ENCODE results near the gene COL6A1. TPM values are rescaled to one million over a fixed set of nuclear protein-coding genes. Genes with fewer than 3 reads are reported as not detected.
A peak's percentile ranks its signal among the peaks of the same experiment; 100 is the strongest.

Gene COL6A1
- total RNA-seq, 3 donors from 2014 or later: 2.8 to 3.6 (median 3.0) TPM

DNA sequence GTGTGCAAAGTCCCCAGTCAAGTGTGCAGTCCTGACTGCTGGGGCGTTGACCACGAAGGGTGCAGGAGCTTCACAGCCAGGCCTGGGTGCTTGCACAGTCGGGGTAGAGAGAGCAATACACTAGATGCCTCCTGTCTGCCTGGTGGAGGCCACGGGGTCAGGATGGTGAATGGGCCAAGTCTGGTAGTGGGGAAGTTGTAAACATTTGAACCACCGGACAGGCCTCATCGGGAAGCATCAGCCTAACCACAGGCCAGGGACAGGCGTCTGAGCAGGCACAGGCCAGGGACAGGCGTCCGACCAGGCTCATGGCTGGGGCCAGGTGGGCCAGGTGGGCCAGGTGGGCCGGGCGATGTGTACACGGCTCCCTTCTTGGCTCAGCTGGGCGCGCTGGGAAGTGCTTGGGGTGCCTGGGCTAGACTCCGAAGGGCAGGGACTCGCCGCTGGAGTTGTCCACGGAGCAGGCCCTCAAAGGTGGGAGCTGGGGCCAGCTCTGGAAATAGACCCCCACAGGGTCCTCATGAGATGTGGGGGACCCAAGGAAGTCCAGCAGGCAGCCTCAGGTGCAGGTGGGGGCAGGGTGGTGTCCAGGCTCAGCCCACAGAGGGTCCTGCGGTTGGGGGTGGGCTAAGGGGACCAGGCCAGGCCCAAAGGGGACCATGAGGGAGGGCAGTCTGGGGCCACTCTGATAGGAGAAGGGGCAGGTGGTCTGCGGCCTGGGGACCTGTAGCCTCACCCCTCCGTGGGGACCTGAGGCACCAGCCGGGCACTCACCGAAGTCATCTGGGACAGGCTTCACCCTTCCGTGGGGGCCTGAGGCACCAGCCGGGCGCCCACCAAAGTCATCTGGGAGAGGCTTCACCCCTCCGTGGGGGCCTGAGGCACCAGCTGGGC is 15.0 kb downstream of the COL6A1 start:
- DNase-seq: peak; percentile 3

DNA sequence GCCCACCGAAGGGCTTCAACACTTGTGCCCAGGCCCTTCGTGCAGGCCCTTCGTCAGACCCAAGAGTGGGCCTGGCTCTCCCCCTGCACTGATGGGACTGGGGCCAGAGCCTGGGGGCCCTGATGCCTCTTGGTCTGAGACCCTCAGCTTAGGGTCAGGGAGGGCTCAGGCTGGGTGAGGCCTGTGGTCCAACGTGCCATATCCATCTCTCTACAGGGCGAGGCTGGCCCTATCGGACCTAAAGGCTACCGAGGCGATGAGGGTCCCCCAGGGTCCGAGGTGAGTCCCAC is 15.6 kb downstream of the COL6A1 start:
- Mint-ChIP-seq H3K36me3 (ENCODE audit: insufficient read depth) (no peaks in the 10 kb centered on the region), H3K9me3 (no peaks in the 10 kb centered on the region), H3K4me3 (no peak overlapping the region), H3K27me3 (ENCODE audit: low read depth) (no peaks in the 10 kb centered on the region), H3K4me1 (ENCODE audit: low read depth) (no peaks in the 10 kb centered on the region)
- no peak for DNase-seq
- ATAC-seq: no peak

More for the DNA sequence above, 15.0 kb downstream of the COL6A1 start:
- no peak for ATAC-seq
- Mint-ChIP-seq H3K4me3 (no peak overlapping the region), H3K36me3 (ENCODE audit: insufficient read depth) (no peaks in the 10 kb centered on the region), H3K27me3 (ENCODE audit: low read depth) (no peaks in the 10 kb centered on the region), H3K9me3 (no peaks in the 10 kb centered on the region), H3K4me1 (ENCODE audit: low read depth) (no peaks in the 10 kb centered on the region)

DNA sequence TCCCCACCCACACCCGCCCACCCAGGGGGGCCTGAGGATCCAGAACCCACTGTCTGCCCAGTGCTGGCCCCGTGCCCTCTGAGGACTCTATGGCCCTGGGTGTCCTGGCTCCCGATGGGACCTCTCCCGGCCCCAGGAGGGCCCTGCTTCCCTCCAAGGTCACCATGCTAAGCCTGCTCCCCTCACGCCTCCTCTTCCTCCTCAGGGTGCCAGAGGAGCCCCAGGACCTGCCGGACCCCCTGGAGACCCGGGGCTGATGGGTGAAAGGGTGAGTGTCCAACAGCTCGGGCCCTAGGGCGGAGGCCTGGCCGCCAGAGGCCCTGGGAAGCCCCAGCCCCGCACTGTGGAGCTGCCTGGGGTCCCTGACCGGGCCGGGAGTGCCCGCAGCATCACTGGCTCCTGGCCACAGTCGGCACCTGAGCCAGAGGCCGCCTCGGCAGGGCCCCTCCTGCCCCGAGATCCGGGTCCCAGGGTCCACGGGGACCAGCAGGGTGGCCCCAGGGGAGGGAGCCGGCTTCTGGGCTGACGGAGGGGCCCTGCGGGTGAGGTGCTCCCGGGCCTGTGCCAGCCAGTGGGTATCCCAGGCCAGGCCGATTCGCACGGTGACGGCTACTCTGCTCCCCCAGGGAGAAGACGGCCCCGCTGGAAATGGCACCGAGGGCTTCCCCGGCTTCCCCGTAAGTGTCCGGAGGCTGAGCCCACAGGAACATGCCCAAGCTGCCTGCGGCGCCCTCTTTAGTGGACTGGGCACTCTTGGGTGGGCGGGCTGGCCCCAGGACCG is 16.1 kb downstream of the COL6A1 start:
- no peaks in the 10 kb centered on the region for H3K36me3 Mint-ChIP-seq (ENCODE audit: insufficient read depth)

DNA sequence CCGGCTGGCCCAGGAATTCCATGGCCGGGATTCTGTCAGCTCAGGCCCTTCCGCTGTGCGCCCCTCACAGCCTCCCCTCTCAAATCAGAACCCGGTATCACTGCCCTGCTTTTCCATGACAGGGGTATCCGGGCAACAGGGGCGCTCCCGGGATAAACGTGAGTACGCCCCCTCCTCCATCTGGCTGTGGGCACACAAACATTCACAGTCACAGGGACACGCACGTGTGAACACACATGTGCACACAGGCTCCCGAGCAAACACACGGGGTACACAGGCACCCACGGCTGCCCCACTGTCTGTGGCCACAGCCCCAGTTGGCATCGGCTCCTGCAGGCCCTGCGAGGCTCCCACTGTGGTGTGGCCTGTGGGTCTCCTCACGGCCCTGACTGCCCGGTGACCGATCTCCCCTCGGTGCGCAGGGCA is 16.7 kb downstream of the COL6A1 start:
- no peak for DNase-seq

More for the DNA sequence above, 16.1 kb downstream of the COL6A1 start:
- Mint-ChIP-seq H3K9me3 (no peaks in the 10 kb centered on the region), H3K4me1 (ENCODE audit: low read depth) (no peaks in the 10 kb centered on the region), H3K4me3 (no peak overlapping the region), H3K27me3 (ENCODE audit: low read depth) (no peaks in the 10 kb centered on the region)
- ATAC-seq (no peak), DNase-seq (peak; percentile 3)

DNA sequence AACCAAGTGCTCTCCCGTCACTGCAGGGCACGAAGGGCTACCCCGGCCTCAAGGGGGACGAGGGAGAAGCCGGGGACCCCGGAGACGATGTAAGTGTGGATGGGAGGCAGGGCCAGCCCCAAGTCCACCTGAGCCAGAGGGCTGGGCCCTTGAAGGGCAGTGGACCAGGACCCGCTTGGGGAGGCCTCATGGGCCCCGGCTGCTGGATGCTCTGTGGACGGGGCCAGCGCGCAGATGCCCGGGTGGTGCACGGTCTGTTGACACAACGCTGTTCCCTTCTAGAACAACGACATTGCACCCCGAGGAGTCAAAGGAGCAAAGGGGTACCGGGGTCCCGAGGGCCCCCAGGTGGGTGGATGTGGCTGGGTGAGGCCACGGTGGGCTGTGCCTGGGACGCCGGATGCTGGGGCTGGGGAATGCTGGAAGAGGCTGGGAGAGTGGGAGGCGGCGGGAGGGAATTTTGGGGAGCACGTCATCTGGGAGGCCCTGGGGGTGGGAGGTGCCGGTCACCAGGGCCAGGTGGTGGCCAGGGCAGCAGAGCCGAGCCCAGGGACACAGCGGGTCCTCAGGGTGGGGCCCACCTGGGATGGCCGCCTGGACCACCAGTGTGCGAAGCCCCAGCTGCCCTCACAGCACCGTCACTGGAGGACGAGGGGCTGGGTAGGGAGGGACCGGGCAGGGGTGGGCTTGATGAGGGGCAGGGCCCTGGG is 17.5 kb downstream of the COL6A1 start:
- Mint-ChIP-seq H3K36me3 (ENCODE audit: insufficient read depth) (no peaks in the 10 kb centered on the region), H3K4me1 (ENCODE audit: low read depth) (no peaks in the 10 kb centered on the region), H3K27me3 (ENCODE audit: low read depth) (no peaks in the 10 kb centered on the region), H3K4me3 (no peak overlapping the region), H3K9me3 (no peaks in the 10 kb centered on the region)
- no peak for ATAC-seq
- no peak for DNase-seq

More for the DNA sequence above, 16.7 kb downstream of the COL6A1 start:
- H3K36me3 Mint-ChIP-seq (ENCODE audit: insufficient read depth): no peaks in the 10 kb centered on the region
- H3K9me3 Mint-ChIP-seq: no peaks in the 10 kb centered on the region
- H3K27me3 Mint-ChIP-seq (ENCODE audit: low read depth): no peaks in the 10 kb centered on the region
- H3K4me1 Mint-ChIP-seq (ENCODE audit: low read depth): no peaks in the 10 kb centered on the region
- ATAC-seq: no peak
- no peak overlapping the region for H3K4me3 Mint-ChIP-seq

DNA sequence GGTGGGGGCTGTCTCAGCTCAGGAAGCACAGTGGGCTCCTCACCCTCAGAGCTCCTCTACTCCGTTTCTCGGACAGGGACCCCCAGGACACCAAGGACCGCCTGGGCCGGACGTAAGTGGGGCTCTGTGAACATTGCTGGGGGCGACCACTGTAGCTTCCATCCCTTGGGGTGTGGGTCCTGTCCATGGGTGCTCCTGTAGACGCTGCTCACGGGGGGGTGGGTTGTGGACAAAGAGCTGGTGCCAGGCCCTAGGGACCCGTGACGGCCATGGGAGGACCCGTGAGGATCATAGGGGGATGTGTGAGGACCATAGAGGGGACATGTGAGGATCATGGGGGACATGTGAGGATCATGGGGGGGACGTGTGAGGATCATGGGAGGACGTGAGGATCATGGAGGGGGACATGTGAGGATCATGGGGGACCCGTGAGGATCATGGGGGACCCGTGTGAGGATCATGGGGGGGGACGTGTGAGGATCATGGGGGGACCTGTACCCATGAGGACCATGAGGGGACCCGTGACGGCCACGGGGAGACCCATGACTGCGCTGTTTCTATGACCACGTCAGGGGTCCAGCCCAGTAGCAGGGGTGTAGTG is 18.1 kb downstream of the COL6A1 start:
- DNase-seq (no peak), ATAC-seq (no peak)
- H3K4me3 Mint-ChIP-seq: no peak overlapping the region
- no peaks in the 10 kb centered on the region for H3K36me3 Mint-ChIP-seq (ENCODE audit: insufficient read depth)
- H3K9me3 Mint-ChIP-seq: no peaks in the 10 kb centered on the region
- H3K27me3 Mint-ChIP-seq (ENCODE audit: low read depth): no peaks in the 10 kb centered on the region
- no peaks in the 10 kb centered on the region for H3K4me1 Mint-ChIP-seq (ENCODE audit: low read depth)

DNA sequence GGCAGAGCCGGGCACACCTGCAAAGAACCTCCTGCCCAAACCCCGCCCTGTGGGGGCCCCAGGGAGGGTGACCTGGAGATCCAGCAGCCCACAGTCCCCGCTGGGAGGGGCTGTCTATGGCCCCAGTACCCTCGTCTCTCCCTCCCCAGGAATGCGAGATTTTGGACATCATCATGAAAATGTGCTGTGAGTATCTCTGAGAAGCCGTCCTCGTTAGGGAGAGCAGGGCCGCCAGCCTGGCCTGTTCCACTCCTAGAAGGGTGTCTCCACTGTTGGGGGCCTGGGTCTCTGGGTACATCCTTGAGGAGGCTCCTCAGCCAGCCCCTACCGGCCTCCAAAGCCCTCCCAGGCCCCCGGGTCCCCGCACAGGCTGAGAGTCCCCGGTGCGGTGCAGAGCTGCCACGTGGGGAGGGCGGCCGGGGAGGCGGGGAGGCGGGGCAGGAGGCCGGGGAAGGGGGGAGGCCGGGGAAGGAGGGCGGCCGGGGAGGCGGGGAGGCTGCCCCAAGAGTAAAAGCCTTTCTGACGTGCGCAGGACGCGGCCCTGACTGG is 18.7 kb downstream of the COL6A1 start:
- DNase-seq: no peak
- ATAC-seq: no peak
- no peaks in the 10 kb centered on the region for H3K9me3 Mint-ChIP-seq
- H3K4me1 Mint-ChIP-seq (ENCODE audit: low read depth): no peaks in the 10 kb centered on the region
- no peaks in the 10 kb centered on the region for H3K36me3 Mint-ChIP-seq (ENCODE audit: insufficient read depth)
- H3K4me3 Mint-ChIP-seq: no peak overlapping the region
- H3K27me3 Mint-ChIP-seq (ENCODE audit: low read depth): no peaks in the 10 kb centered on the region

DNA sequence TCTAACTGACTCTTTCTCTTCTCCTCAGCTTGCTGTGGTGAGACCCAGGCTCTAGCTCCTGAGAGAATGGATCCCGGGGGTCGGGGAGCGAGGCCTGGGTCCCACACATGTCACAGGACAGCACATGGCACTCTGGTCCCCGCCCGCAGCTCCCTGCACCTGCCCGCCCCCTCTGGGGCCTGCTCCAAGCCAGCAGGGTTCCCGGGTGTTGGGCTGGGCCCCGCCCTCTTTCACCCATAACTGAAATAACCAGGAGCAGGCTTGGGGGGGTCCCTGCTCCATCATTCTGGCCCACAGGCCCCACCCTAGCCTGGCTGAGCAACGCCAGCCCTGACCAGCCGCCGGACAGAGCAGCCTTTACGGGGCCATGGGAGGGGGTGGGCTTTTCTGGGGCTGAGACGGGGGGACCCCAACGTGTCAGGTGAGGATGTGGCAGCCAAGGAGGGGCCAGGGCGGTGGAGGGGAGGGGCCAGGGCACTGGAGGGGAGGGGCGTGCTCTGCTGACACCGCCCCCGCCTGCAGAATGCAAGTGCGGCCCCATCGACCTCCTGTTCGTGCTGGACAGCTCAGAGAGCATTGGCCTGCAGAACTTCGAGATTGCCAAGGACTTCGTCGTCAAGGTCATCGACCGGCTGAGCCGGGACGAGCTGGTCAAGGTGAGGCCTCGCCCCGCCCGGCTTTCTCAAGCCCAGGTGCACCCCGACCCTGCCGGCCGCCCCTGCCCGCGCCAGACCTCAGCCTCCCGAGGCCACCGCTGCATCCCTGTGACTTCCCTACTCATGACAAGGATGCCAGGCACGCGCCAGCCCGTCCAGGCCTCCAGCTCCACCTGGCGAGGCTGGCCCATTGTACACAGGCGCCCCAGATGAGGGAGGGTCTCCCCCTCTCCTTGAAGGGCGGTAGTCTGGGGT is 19.4 kb downstream of the COL6A1 start:
- H3K9me3 Mint-ChIP-seq: no peaks in the 10 kb centered on the region
- DNase-seq: no peak
- no peaks in the 10 kb centered on the region for H3K27me3 Mint-ChIP-seq (ENCODE audit: low read depth)
- ATAC-seq: no peak
- H3K4me3 Mint-ChIP-seq: no peak overlapping the region
- no peaks in the 10 kb centered on the region for H3K4me1 Mint-ChIP-seq (ENCODE audit: low read depth)
- no peaks in the 10 kb centered on the region for H3K36me3 Mint-ChIP-seq (ENCODE audit: insufficient read depth)

DNA sequence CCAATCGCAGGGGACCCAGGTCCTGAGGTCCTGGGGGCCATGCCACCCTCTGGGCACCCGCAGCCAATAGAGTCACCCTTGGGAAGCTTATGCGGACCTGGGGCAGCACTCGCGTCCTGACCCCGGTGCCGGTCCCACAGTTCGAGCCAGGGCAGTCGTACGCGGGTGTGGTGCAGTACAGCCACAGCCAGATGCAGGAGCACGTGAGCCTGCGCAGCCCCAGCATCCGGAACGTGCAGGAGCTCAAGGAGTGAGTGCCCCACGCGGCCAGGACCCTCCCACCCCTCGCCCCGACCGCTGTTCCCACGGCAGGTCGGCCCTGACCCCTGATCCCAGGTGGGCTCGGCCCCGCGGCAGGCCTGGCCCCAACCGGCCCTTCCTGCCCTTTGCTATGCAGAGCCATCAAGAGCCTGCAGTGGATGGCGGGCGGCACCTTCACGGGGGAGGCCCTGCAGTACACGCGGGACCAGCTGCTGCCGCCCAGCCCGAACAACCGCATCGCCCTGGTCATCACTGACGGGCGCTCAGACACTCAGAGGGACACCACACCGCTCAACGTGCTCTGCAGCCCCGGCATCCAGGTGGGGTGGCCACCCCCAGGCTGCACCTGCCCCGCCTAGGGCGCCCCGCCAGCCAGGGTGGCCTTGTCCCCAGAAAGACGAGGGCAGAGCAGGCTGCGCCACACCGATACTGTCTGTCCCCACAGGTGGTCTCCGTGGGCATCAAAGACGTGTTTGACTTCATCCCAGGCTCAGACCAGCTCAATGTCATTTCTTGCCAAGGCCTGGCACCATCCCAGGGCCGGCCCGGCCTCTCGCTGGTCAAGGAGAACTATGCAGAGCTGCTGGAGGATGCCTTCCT is 20.5 kb downstream of the COL6A1 start:
- H3K4me1 Mint-ChIP-seq (ENCODE audit: low read depth): no peaks in the 10 kb centered on the region

DNA sequence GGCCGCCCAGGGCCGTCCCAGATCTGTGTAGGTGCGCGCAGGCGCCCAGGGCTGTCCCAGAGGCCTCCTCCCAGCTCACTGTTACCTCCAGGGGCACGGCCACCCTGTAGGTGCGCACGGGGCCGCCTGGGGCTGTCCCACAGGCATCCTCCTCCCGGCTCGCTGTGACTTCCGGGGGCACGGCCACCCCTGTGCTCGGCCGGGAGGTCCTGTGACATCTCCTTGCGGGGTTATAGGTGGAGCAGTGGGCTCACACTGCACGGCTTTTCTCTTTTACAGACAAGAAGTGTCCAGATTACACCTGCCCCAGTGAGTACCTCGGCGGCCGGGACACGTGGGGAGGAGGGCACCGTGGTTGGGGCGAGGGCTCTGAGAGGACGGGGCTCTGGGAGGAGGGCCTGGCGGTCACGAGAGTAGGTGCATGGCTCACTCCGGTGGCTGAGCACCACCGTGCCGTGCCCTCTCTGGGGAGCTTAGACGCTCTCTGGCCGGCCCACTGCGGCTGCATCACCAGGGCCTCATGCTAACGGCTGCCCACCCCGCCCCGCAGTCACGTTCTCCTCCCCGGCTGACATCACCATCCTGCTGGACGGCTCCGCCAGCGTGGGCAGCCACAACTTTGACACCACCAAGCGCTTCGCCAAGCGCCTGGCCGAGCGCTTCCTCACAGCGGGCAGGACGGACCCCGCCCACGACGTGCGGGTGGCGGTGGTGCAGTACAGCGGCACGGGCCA is 21.4 kb downstream of the COL6A1 start:
- Mint-ChIP-seq H3K4me1 (ENCODE audit: low read depth) (no peaks in the 10 kb centered on the region), H3K27me3 (ENCODE audit: low read depth) (no peaks in the 10 kb centered on the region), H3K36me3 (ENCODE audit: insufficient read depth) (no peaks in the 10 kb centered on the region), H3K9me3 (no peaks in the 10 kb centered on the region), H3K4me3 (no peak overlapping the region)
- ATAC-seq (no peak), DNase-seq (peak; percentile 3)

More for the DNA sequence above, 20.5 kb downstream of the COL6A1 start:
- no peak for ATAC-seq
- Mint-ChIP-seq H3K27me3 (ENCODE audit: low read depth) (no peaks in the 10 kb centered on the region), H3K9me3 (no peaks in the 10 kb centered on the region), H3K4me3 (no peak overlapping the region), H3K36me3 (ENCODE audit: insufficient read depth) (no peaks in the 10 kb centered on the region)
- DNase-seq: no peak

DNA sequence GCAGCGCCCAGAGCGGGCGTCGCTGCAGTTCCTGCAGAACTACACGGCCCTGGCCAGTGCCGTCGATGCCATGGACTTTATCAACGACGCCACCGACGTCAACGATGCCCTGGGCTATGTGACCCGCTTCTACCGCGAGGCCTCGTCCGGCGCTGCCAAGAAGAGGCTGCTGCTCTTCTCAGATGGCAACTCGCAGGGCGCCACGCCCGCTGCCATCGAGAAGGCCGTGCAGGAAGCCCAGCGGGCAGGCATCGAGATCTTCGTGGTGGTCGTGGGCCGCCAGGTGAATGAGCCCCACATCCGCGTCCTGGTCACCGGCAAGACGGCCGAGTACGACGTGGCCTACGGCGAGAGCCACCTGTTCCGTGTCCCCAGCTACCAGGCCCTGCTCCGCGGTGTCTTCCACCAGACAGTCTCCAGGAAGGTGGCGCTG is 22.0 kb downstream of the COL6A1 start:
- DNase-seq: no peak

More for the DNA sequence above, 22.0 kb downstream of the COL6A1 start:
- no peak for ATAC-seq
- Mint-ChIP-seq H3K9me3 (no peaks in the 10 kb centered on the region), H3K27me3 (ENCODE audit: low read depth) (no peaks in the 10 kb centered on the region), H3K36me3 (ENCODE audit: insufficient read depth) (no peaks in the 10 kb centered on the region), H3K4me1 (ENCODE audit: low read depth) (no peaks in the 10 kb centered on the region), H3K4me3 (no peak overlapping the region)
